GM18861 (cell line): ENCODE results near the gene ZNF207.
"Not testable (repeated sequence)": the region's sequence is repeated elsewhere in the genome, so short reads cannot be mapped to it uniquely, and the experiment has no call there.

Source experiments
- ATAC-seq: cut with Tn5 transposase; IDR thresholded peaks from one replicate; pipeline ENCODE4 v1.9.1; 2021; ENCODE audit not compliant: unreplicated experiment

Gene ZNF207

GRCh38 chr17:32349854-32350665 is at the start of gene ZNF207:
Gene ZNF207, plus strand, starts transcription at chr17:32350157. Its CDS starts 129 bp downstream, at chr17:32350286.
- peak; percentile 84 for ATAC-seq

DNA sequence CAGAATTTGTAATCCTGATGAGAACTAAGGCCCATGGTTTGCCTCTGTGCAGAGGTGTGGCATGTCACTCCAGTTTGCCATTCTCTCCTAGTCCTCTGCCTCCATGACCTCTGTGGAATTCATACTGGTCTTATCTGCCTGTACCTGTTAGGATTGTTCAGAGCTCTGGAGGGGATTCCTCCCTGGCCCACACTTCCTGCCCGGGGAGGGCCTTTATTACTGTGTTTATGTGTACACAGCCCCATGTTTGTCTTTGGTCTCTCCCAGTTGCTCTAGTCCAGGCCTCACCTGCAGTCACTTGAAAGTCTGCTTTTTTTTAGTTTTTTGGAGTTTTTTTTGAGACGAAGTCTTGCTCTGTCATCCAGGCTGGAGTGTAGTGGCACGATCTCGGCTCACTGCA is 47.9 kb upstream of the ZNF207 start:
- no peak for ATAC-seq

- ATAC-seq = no peak
Observed at GRCh38 chr17:32302860-32303649, 46.9 kb upstream of the ZNF207 start.

- no peak for ATAC-seq
Observed at GRCh38 chr17:32303781-32304288, 46.1 kb upstream of the ZNF207 start.

- ATAC-seq = no peak
Observed at GRCh38 chr17:32305049-32305448, 44.9 kb upstream of the ZNF207 start.

- no peak for ATAC-seq
Observed at GRCh38 chr17:32307658-32308057, 42.3 kb upstream of the ZNF207 start.

GRCh38 chr17:32311028-32311536 is 38.9 kb upstream of the ZNF207 start:
- no peak for ATAC-seq

DNA sequence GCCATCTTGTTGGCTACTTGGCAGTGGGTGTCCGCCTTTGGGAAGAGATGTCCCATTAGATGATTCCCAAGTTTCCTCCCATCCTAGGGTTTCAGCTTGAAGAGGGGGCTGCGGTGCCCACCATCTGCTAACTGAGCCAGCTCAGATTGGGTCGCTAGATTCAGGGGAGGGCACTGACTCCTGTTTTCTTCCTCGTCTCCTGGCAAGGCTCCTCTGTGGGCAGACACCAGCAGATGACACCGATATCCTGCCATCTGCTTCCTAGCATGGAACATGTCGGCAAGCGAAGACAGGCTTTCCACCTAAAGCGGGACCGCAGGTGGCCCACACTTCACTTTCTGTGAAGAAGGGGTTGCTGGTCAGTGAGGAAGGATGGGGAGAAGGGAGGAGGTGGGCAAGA is 35.3 kb upstream of the ZNF207 start:
- ATAC-seq = no peak

GRCh38 chr17:32315171-32315570 is 34.8 kb upstream of the ZNF207 start:
- no peak for ATAC-seq

GRCh38 chr17:32316653-32317052 is 33.3 kb upstream of the ZNF207 start:
- not testable (repeated sequence) for ATAC-seq

DNA sequence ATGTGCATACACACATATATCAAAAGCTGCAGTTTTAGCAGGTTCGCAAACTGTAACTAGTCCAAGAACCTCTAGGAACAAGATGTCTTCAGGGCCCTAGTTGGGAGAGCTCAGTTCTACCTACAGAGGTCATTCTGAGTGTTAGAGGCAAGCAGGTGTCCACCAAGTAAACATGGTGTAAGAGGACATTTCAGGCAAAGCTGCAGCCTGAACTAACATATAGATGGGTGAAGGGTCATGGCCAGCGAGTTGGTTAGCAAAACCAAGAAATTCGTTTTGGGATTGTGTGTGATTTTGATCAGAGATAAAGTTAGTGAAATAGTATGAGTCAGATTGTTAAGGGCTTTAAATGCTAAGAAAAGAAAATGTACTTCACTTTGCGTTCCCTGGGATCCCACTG is 32.6 kb upstream of the ZNF207 start:
- no peak for ATAC-seq

DNA sequence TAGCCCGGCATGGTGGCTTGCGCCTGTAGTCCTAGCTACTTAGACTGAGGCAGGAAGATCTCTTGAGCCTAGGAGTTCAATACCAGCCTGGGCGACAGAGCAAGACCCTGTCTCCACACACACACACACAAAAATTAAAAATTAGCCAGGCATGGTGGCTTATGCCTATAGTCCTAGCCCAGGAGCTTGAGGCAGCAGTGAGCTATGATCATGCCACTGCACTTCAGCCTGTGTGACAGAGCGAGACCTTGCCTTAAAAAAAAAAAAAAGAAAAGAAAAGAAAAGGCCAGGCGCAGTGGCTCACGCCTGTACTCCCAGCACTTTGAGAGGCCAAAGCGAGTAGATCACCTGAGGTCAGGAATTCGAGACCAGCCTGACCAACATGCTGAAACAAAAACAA is 31.9 kb upstream of the ZNF207 start:
- ATAC-seq = no peak

DNA sequence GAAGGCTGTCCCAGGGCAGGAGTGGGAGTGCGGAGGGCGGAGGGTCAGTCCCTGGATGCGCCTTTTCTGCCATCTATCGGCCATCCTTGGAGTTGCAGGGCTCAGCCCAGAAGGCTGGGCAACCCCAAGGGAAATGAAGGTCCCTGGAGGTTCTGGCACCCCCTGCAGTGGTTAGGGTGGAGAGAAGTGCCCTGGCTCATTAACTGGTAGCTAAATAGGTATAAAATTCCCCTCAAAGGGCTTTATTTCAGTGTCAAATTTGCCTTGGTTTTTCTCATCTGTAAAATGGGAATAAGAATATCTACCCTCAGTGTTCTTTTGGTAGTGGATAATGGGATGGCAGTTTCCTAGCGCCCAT is 30.4 kb upstream of the ZNF207 start:
- ATAC-seq = peak; percentile 52

- ATAC-seq = not testable (repeated sequence)
Observed at GRCh38 chr17:32320080-32320479, 29.9 kb upstream of the ZNF207 start.

GRCh38 chr17:32320847-32321246 is 29.1 kb upstream of the ZNF207 start:
- ATAC-seq = no peak

GRCh38 chr17:32323046-32323445 is 26.9 kb upstream of the ZNF207 start:
- ATAC-seq = no peak

DNA sequence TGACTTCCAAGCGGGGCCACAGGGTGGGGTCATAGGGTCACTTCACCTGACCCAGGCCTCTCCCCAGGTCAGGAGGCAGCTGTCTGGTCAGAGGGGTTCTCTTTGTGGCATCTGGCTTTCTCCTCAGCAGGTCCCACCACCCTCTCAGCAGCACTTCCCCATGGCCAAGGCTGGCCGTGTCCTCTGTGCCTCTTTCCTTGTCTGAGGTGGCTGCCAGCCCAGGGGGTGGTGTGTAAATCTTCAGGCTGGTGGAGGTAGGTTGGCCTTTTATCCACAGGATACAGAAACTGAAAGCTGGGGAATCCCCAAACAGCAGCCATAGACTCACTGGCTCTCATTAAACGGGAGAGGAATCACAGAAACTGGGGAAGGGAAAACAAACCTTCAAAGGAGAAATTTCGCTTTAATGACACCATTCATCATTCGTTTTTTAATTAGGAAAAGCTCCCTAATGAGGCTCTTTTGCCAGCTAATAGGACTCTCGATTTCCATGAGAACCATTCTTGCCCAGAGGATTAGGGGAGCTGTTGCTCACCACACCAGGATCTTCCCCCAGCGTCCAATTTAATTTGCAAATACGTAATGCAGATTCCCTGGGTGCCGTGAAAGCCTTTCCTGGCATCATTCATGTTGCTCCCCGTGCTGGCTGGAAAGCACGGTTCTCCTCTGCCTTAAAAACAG is 26.0 kb upstream of the ZNF207 start:
- no peak for ATAC-seq

DNA sequence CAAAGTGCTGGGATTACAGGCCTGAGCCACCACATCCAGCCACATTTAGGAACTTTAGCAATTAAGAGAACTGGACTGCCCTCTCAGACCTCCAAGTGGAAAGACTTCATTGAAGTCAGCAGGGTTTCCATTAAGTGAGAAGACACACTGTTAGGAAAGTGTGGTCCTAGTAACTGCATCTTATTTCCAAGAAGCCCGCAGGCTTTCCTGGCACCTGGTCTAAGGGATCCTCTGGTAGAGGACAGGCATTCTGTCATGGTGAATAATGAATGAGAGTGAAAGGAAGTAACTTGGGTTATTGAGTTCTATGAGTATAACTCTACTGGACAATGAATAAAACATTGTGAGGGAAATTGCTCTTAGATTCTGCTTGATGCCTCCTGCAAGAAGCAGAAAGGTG is 22.0 kb upstream of the ZNF207 start:
- ATAC-seq = no peak

DNA sequence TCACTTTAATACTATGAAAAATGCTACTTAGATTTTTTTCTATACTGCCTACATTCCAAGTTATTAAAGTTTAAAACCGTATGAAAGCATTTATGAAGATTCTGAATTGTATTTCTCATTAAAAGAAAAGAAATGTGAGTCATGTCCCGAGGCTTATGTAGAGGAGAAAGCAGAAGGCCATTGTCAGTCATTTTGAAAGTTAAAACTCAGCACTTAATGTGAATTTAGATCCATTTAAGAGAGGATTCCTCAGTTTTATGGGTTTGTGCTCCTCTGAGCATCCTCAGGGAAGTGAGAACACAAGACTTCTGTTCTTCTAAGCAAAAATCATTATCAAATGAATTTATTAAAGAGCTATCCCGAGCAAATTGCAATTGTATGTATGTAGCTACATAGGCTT is 19.8 kb upstream of the ZNF207 start:
- no peak for ATAC-seq

DNA sequence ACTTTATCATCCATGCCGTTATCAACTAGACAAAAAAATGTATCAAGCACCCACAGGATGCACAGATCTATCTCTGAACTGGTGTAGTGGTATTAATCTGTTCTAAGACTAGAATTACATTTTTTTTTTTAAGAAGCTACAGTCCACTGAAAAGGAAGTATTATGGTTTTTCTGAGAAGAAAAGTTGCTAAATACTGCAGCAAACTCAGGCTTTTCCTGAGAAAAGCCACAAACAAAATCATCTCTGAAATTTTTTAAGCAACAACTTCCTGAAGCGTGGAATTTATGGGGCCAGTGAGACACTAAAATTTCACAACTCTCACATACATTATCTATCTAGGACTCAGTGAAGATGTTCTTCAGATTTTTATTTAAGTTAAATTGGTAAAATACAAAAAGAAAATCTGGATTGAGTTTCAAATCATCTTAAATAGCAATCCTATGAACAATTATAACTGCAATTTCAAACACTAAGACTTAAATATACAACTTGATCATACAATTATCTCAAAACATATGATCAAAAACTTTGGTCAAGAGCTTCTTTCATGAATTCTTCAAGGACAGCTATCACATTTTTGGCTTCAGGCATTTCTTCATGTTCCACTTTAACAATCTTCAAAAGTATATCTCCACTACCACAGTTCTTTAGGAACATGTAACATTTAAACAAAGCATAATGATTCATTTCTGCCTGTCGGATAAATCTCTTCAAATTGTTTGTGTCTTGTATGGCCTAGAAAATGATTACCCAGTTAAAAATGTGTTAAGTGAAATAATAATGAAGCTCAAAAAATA is 18.5 kb upstream of the ZNF207 start:
- ATAC-seq = no peak

DNA sequence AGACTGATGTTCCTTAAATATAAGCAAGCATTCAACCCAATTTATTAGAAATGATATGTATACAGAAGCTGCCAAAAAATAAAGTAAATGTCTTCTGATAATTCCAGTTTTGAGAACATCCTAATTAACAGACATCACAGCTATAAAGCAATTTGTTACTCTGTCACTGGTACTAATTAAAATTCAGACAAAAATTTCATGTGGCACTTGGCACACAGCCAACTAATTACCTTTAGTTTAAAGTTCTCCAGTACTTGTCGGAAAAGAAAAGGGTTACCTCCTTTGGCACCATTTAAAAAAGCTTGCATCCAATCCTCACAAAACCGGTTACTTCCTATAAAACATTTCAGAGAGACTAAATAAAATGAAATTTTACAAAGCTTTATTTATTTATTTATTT is 16.8 kb upstream of the ZNF207 start:
- no peak for ATAC-seq
